A549 (cell line): ENCODE results near the gene FGF2.

Experiments
- BCL3 ChIP-seq: fragments of >200 bp; sonication (Bioruptor Twin); formaldehyde crosslinking; IDR thresholded peaks from 3 replicates; pipeline ENCODE4 v1.6.1; 2016
- CHD2 ChIP-seq: fragments of 150-350 bp; IDR thresholded peaks from 2 replicates; pipeline ENCODE4 v1.6.1; 2014; ENCODE audit warnings: low read length; ENCODE audit not compliant: partially characterized antibody
- CTCF ChIP-seq: fragments of >200 bp; sonication (Bioruptor Twin); formaldehyde crosslinking; IDR thresholded peaks from 3 replicates; pipeline ENCODE4 v1.5.1; 2016
- KDM1A ChIP-seq: fragments of 200-600 bp; sonication (generic); IDR thresholded peaks from 2 replicates; pipeline ENCODE4 v1.6.1; 2016; ENCODE audit warnings: low read depth, mild to moderate bottlenecking
- MAFK ChIP-seq: fragments of 450-650 bp; IDR thresholded peaks from 2 replicates; pipeline ENCODE4 v1.6.1; 2014; ENCODE audit not compliant: partially characterized antibody
- MAX ChIP-seq: IDR thresholded peaks from 2 replicates; pipeline ENCODE4 v1.6.1; 2012
- NPAS2 ChIP-seq: fragments of 250-450 bp; sonication (Bioruptor Pico); IDR thresholded peaks from 2 replicates; pipeline ENCODE4 v1.8.0; 2022; ENCODE audit warnings: mild to moderate bottlenecking, moderate library complexity, borderline replicate concordance
- POLR2A ChIP-seq: IDR thresholded peaks from 2 replicates; pipeline ENCODE4 v1.6.1; 2012; ENCODE audit warnings: mild to moderate bottlenecking, low read length
- RAD21 ChIP-seq, 2 experiments: fragments of >200 bp in 1 of 2; sonication (Bioruptor Twin) in 1 of 2; formaldehyde crosslinking in 1 of 2; IDR thresholded peaks in 1 of 2; conservative IDR thresholded peaks in 1 of 2; 2 replicates in 1 of 2; 3 replicates in 1 of 2; pipeline ENCODE4 v1.6.1; 2012 to 2018; ENCODE audit warnings: inconsistent platforms in 1 of 2
- RCOR1 ChIP-seq: fragments of 150-350 bp; IDR thresholded peaks from 2 replicates; pipeline ENCODE4 v1.6.1; 2014; ENCODE audit warnings: antibody characterized with exemption, low read length, low read depth

GRCh38 chr4:122838034-122838433 lies 11.4 kb downstream of the FGF2 start:
- TF ChIP-seq NPAS2 (CRISPR knock-in tag) (no peak), MAX (no peak), CTCF (no peak), RCOR1 (no peak), RAD21 (conservative IDR thresholded peaks at IDR 0.05 in 1 of 2, IDR thresholded peaks at IDR 0.05 in 1 of 2) (no peak), BCL3 (no peak), CHD2 (no peak), KDM1A (no peak), MAFK (no peak), POLR2A (no peak)
